HEK293T (cell line): ENCODE measurements around the gene FGD5.

Source experiments
- CTCF ChIA-PET: fragments of 350-600 bp; formaldehyde crosslinking; extraction: SDS; loops from one replicate; lab custom pipeline; 2021; ENCODE audit warnings: antibody characterized with exemption, inconsistent platforms; lab: Yijun Ruan, JAX
- POLR2A ChIA-PET: fragments of 350-600 bp; formaldehyde crosslinking; extraction: SDS; loops from one replicate; lab custom pipeline; 2020; ENCODE audit warnings: antibody characterized with exemption, inconsistent platforms; lab: Yijun Ruan, JAX
- DNase-seq: peaks from one replicate; pipeline ENCODE4 v3.0.0; 2012; ENCODE audit warnings: mixed read lengths; ENCODE audit errors: extremely low spot score
- ARNT ChIP-seq: fragments of 450-650 bp; IDR thresholded peaks from 2 replicates; pipeline ENCODE4 v1.6.1; 2017; ENCODE audit warnings: mild to moderate bottlenecking
- BHLHE40 ChIP-seq: fragments of 450-650 bp; IDR thresholded peaks from 2 replicates; pipeline ENCODE4 v1.6.1; 2016; ENCODE audit warnings: mild to moderate bottlenecking, moderate library complexity, borderline replicate concordance
- CTBP1 ChIP-seq: fragments of 450-650 bp; IDR thresholded peaks from 2 replicates; pipeline ENCODE4 v1.6.1; 2016; ENCODE audit warnings: borderline replicate concordance
- ELF4 ChIP-seq: fragments of 450-650 bp; IDR thresholded peaks from 2 replicates; pipeline ENCODE4 v1.6.1; 2017; ENCODE audit warnings: antibody characterized with exemption
- FOXA1 ChIP-seq: fragments of 450-650 bp; IDR thresholded peaks from 2 replicates; pipeline ENCODE4 v1.6.1; 2016; ENCODE audit warnings: mild to moderate bottlenecking
- FOXK2 ChIP-seq: fragments of 450-650 bp; IDR thresholded peaks from 2 replicates; pipeline ENCODE4 v1.6.1; 2016; ENCODE audit warnings: mild to moderate bottlenecking
- FOXM1 ChIP-seq: fragments of 450-650 bp; IDR thresholded peaks from 2 replicates; pipeline ENCODE4 v1.6.1; 2017; ENCODE audit warnings: mild to moderate bottlenecking, borderline replicate concordance
- HDGF ChIP-seq: fragments of 450-650 bp; IDR thresholded peaks from 2 replicates; pipeline ENCODE4 v1.6.1; 2017; ENCODE audit warnings: antibody characterized with exemption, borderline replicate concordance
- L3MBTL2 ChIP-seq: fragments of 450-650 bp; conservative IDR thresholded peaks from 2 replicates; pipeline ENCODE4 v1.6.1; 2016; ENCODE audit warnings: mild to moderate bottlenecking
- LEF1 ChIP-seq: fragments of 450-650 bp; IDR thresholded peaks from 2 replicates; pipeline ENCODE4 v1.6.1; 2017; ENCODE audit warnings: mild to moderate bottlenecking, borderline replicate concordance
- NFRKB ChIP-seq: fragments of 450-650 bp; IDR thresholded peaks from 2 replicates; pipeline ENCODE4 v1.6.1; 2016; ENCODE audit warnings: mild to moderate bottlenecking, moderate library complexity
- SP1 ChIP-seq: fragments of 450-650 bp; IDR thresholded peaks from 2 replicates; pipeline ENCODE4 v1.6.1; 2017
- SUZ12 ChIP-seq: fragments of 450-650 bp; IDR thresholded peaks from 2 replicates; pipeline ENCODE4 v1.6.1; 2016; ENCODE audit warnings: mild to moderate bottlenecking
- TARDBP ChIP-seq: fragments of 450-650 bp; IDR thresholded peaks from 2 replicates; pipeline ENCODE4 v1.6.1; 2016
- ZNF384 ChIP-seq: fragments of 450-650 bp; IDR thresholded peaks from 2 replicates; pipeline ENCODE4 v1.6.1; 2016
- TF ChIP-seq, protein P1 (sequence below): fragments of 450-650 bp; IDR thresholded peaks from 2 replicates; pipeline ENCODE4 v1.6.1; 2016

The FGD5 gene

DNA sequence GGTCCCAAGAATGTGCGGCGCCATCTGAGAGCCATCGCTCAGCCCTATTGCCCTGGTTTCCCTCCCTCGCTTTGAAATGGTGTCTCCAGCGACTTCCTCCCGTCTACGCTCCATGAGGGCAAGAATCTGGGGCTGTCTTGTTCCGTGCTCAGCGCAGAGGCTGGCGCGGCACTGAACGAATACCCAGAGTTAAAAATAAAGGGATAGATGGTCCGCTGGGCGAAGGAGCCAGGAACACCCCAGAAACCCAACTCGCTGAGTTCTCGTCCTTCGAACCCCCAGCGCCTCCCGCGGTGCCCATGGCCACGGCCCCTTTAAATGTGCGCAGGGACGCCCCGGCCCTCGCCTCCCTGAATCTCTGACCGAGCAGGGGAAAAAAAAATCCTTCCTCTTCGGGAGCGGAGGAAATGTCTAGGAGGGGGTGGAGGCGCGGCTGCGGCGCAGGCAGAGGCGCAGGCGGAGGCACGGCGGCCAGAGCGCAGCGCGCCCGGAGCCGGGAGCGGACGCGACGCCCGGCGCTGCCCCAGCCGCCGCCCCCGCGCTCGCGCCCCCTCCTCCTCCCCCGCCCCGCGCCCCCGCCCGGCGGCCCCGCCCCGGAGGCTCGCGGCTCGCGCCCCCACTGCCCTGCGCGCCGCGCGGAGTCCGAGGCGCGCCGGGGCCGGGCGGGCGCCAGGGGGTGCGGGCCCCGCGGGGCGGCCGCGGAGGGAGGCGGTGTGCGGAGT is 8.5 kb upstream of the FGD5 start:
- CTCF ChIA-PET = no interaction called here
- DNase-seq = peak; percentile 58

DNA sequence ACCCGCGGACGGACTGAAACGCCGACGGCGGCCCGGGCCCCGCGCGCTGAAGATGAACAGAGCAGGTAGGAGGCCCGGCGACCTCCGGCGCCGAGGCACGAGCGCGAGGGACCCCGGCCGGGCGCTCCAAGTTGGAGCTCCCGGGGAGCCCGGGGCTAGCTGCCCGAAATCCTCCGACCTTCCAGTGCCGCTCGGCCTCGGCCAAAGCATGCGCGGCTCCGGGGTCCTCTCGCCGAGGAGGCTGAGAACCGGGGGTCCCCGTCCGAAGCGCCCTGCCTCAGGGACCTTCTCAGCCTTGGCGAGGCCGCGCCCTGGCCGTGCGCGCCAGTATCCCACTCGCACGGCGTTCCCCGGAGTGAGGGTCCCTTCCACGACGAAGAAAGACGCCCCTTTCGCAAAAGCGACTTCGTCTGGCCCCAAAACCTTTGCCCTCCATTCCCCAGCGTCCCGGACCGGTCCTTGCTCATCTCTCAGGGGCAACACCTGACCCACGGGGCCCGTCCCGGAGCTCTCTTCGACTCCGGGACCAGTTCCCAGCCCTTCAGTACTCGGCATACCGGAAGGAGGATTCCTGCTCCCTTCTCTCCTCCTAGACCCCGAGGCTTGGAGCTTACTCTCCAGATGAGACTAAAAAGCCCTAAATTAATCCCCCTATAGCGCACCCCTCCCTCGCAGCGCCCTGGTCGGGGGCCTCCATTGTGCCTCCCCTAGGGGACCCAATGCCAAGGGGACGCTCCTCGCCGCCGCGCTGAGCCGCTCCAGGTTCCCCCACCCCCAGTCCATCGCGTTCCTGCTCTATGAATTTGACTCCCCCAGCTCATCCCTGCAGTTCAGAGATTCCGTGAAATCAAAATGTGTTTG is 7.7 kb upstream of the FGD5 start:
- CTCF ChIA-PET = no interaction called here
- TF ChIP-seq BHLHE40 (no peak), ZNF384 (no peak), FOXA1 (no peak), L3MBTL2 (no peak), FOXM1 (no peak), LEF1 (no peak), NFRKB (no peak), CTBP1 (no peak), ELF4 (no peak), SP1 (no peak)
- no peak for DNase-seq
- POLR2A ChIA-PET = no interaction called here

More for the DNA sequence above, 8.5 kb upstream of the FGD5 start:
- TF ChIP-seq HDGF (no peak), BHLHE40 (no peak), ZNF384 (no peak), SP1 (no peak), NFRKB (no peak), FOXM1 (no peak), ARNT (no peak), LEF1 (no peak), ELF4 (no peak)
- TF ChIP-seq, protein P1, sequence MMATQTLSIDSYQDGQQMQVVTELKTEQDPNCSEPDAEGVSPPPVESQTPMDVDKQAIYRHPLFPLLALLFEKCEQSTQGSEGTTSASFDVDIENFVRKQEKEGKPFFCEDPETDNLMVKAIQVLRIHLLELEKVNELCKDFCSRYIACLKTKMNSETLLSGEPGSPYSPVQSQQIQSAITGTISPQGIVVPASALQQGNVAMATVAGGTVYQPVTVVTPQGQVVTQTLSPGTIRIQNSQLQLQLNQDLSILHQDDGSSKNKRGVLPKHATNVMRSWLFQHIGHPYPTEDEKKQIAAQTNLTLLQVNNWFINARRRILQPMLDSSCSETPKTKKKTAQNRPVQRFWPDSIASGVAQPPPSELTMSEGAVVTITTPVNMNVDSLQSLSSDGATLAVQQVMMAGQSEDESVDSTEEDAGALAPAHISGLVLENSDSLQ = no peak
- POLR2A ChIA-PET = no interaction called here

DNA sequence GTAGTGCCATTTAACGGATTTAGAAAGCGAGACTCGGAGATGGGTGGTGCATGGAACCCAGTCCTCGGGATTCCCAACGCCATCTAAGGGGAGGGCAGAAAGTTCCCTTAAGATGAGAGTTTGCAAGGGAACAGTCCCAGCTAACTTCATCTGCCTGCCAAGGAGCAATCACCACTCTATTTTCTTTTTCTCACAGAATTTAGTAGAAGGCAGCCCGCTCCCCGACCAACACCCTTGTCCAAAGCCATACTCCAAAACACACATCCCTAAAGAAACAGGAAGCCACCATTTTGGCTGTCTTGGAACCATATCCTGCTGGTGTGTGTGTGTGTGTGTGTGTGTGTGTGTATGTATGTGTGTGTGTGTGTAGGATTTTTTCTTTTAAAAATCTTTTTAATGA is 7.1 kb upstream of the FGD5 start:
- ChIA-PET CTCF (no interaction called here), POLR2A (no interaction called here)
- no peak for DNase-seq
- no peak for TF ChIP-seq FOXM1
- TF ChIP-seq NFRKB = no peak

DNA sequence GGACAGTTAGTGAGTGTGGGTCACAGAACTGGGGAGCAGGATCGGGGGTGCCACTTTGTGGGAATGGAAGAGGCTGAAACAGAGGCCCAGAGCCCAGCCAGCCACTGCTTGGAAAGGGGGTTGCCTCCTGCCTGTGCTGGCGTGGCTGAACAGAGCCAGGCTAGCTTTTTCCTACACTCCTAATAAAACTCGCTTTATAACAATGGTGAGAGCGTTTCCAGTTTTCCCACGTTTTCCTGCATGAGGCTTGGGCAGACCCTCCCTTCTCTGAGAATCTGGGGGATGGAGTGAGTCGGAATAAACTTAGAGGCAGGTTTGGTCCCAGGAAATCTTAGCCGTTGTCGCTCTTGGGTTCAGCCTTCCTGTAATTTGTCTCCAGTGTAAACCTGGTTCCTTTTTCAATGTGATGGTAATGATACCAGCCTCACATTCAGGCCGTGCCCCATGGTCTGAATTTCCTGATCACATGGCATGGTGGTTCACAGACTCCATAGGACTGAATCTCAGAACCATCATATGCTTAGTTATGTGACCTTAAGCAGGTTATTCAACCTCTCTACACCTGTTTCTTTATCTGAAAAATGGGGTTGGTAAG is 6.5 kb upstream of the FGD5 start:
- CTCF ChIA-PET = no interaction called here
- DNase-seq = no peak
- POLR2A ChIA-PET = no interaction called here
- no peak for TF ChIP-seq ZNF384
- TF ChIP-seq FOXM1 = no peak
- TF ChIP-seq L3MBTL2 = no peak
- TF ChIP-seq FOXK2 = no peak
- TF ChIP-seq CTBP1 = no peak
- no peak for TF ChIP-seq LEF1
- no peak for TF ChIP-seq TARDBP
- no peak for TF ChIP-seq NFRKB

DNA sequence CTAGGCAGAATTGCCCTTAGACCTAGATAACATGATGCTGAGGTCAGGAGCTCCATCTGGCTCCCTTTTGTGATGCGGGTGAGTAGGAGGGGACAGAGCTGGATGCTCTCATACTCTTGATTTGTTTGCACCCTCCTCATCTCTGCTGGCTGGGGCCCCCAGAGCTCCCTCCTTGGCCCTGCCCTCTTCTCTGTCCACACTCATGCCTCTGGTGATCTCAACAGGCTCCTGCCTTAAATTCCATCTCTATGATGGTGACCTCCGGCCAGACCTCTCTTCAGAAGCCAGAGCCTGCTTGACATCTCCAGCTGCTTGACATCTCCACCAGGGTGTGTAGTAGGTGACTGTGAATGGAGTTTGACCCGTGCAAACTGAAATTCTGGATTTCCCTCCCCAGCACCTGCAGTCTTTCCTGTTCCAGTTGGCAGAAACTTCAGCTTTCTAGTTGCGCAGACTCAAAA is 4.3 kb upstream of the FGD5 start:
- TF ChIP-seq, protein P1 = no peak
- no peak for TF ChIP-seq HDGF
- no peak for TF ChIP-seq FOXM1
- no peak for TF ChIP-seq L3MBTL2
- no peak for TF ChIP-seq SP1
- no peak for TF ChIP-seq LEF1
- TF ChIP-seq SUZ12 = no peak
- TF ChIP-seq ELF4 = no peak
- DNase-seq = no peak
- ChIA-PET POLR2A (interaction anchor here (1.1 kb wide), 1 partner anchor 9 kb away, joined by 3 read pairs; no protein-coding TSS in a partner anchor), CTCF (interaction anchor here (0.6 to 1.0 kb wide), 3 partner anchors 8 to 33 kb away, joined by 3 to 4 read pairs (median 4); no protein-coding TSS in a partner anchor)

DNA sequence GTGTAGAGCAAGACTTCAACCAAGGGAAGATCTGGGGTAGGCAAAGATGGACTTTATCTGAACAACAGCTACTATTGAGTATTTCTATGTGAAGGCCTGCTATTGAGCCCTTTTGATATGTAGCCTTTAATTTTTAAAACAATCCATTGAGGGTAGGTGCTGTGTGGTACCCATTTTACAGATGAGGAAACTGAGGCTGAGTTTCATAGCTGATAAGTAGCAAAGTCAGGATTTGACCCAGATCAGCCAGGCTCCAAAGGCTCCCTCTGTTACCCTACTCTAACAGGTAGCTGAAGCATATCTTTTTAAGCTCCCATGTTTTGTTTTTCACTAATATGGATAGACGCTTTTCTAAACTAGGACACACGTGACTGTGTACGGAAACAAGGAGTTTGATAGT is 2.4 kb upstream of the FGD5 start:
- POLR2A ChIA-PET = no interaction called here
- no peak for TF ChIP-seq SUZ12
- TF ChIP-seq ZNF384 = no peak
- no peak for TF ChIP-seq HDGF
- TF ChIP-seq ARNT = no peak
- TF ChIP-seq L3MBTL2 = no peak
- TF ChIP-seq TARDBP = no peak
- TF ChIP-seq SP1 = no peak
- no peak for TF ChIP-seq LEF1
- TF ChIP-seq CTBP1 = no peak
- CTCF ChIA-PET = interaction anchor here (1.0 kb wide), 1 partner anchor 25 kb away, joined by 3 read pairs; no protein-coding TSS in a partner anchor
- DNase-seq = no peak

DNA sequence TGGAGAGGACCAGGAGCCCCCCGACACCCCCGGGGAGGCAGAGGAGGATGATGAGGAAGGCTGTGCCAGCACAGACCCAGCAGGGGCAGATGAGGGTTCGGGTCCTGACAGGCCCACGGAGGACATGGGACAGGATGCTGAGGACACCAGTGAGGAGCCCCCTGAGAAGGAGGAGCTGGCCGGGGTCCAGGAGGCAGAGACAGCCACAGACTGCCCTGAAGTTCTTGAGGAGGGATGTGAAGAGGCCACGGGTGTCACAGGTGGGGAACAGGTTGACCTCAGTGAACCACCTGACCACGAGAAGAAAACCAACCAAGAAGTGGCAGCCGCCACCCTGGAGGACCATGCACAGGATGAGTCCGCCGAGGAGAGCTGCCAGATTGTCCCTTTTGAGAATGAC is 909 bp downstream of the FGD5 start:
- DNase-seq = no peak
- TF ChIP-seq SUZ12 = no peak
- no peak for TF ChIP-seq CTBP1
- TF ChIP-seq TARDBP = no peak
- TF ChIP-seq SP1 = no peak
- TF ChIP-seq FOXK2 = no peak
- no peak for TF ChIP-seq HDGF
- no peak for TF ChIP-seq L3MBTL2
- no peak for TF ChIP-seq LEF1
- TF ChIP-seq NFRKB = no peak
- no peak for TF ChIP-seq ZNF384
- no peak for TF ChIP-seq FOXA1
- no peak for TF ChIP-seq ELF4
- no peak for TF ChIP-seq ARNT
- no peak for TF ChIP-seq FOXM1
- TF ChIP-seq, protein P1 = no peak
- no peak for TF ChIP-seq BHLHE40
- ChIA-PET CTCF (no interaction called here), POLR2A (no interaction called here)
